NT2/D1 (cell line): ENCODE data around the gene CELA3A.

Experiments used
- SUZ12 ChIP-seq: IDR thresholded peaks from 2 replicates; pipeline ENCODE4 v1.6.1; 2011; ENCODE audit not compliant: insufficient read length, insufficient read depth; ENCODE audit errors: extremely low read depth
- YY1 ChIP-seq: IDR thresholded peaks from 2 replicates; pipeline ENCODE4 v1.6.1; 2011; ENCODE audit not compliant: insufficient read length, insufficient read depth
- ZNF274 ChIP-seq: IDR thresholded peaks from 2 replicates; pipeline ENCODE4 v1.6.1; 2011; ENCODE audit warnings: mild to moderate bottlenecking, low read depth, low read length

GRCh38 chr1:22031214-22031962, 29.9 kb downstream of the CELA3A start:
- TF ChIP-seq SUZ12 (no peak), ZNF274 (no peak), YY1 (no peak)
